AG04450 (cell line): Measurements from ENCODE around the gene DENND4B. TPM values are rescaled to one million over a fixed set of nuclear protein-coding genes. Genes with fewer than 3 reads are reported as not detected.
A peak's percentile ranks its signal among the peaks of the same experiment; 100 is the strongest.

Source experiments
- CTCF ChIA-PET: fragments of 300-600, 350-600 bp; formaldehyde crosslinking; extraction: SDS; loops from one replicate; lab custom pipeline; 2022; ENCODE audit warnings: antibody characterized with exemption, inconsistent platforms; lab: Charles Lee
- POLR2A ChIA-PET: fragments of 350-600 bp; formaldehyde crosslinking; extraction: SDS; loops from one replicate; lab custom pipeline; 2021; ENCODE audit warnings: antibody characterized with exemption, inconsistent platforms; lab: Yijun Ruan, JAX
- DNase-seq: peaks from one replicate; pipeline ENCODE4 v3.0.0-alpha.2; 2011; ENCODE audit warnings: low read depth, low spot score
- H3K27ac ChIP-seq: one replicate; pipeline ENCODE4 v1.5.1; 2012; ENCODE audit warnings: low read depth, low read length, control low read depth
- H3K27me3 ChIP-seq: one replicate; pipeline ENCODE4 v1.6.0; 2012; ENCODE audit warnings: low read length; ENCODE audit not compliant: control insufficient read depth, insufficient read depth
- H3K4me3 ChIP-seq: 2 replicates; pipeline ENCODE4 v1.5.1; 2011; ENCODE audit warnings: mild to moderate bottlenecking, low read depth, low read length, control low read depth
- H3K9me3 ChIP-seq: 2 replicates; pipeline ENCODE4 v1.5.1; 2012; ENCODE audit warnings: low read length; ENCODE audit not compliant: control insufficient read depth, insufficient read depth
- polyA plus RNA-seq: library from polyadenylated mRNA; depleted of rRNA; stranded (reverse); fragments of >200 nt; gene quantifications from 2 replicates; pipeline ENCODE4 v1.2.3, GENCODE V29; 2011
- TF ChIP-seq, protein P1 (sequence below): IDR thresholded peaks from 2 replicates; pipeline ENCODE4 v1.5.1; 2011; ENCODE audit warnings: low read depth, low read length, control low read depth, inconsistent platforms

The DENND4B gene
- polyA plus RNA-seq, 1 experiment, result 10.3 TPM

DNA sequence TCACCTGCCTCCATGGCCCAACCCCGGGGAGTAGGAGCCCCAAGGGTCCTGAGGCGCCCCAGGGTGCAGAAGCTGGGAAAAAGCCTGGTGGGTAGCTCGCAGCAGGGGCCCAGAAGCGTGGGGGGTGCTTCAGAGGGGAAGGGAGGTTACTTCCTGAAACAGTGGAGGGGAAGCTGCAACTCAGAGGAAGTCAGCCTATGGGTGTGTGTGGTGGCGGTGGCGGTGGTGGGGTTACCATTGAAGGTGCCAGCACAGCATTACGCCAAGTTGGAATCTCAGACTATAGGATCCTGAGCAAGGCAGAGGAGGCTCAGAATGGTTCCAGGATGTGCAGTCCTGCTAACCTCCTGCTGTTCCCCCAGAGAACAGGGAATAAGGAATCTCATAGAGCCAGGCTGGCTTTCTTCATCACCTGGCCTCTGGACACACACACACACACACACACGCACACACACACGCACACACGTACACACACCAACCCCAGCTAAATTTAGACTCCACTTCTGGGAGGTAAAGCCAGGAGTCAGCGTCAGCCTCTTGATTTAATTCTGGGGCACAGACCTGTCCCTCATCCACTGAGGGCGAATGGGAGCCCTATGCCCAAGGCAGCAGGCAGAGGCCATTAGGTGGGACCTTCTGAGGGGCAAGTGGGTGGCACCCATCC, 1.3 kb downstream of the DENND4B start:
- POLR2A ChIA-PET, result interaction anchor here (0.8 to 2.6 kb wide), 7 partner anchors 11 to 45 kb away, joined by 3 to 19 read pairs (median 7); partner anchors contain the start of genes CREB3L4, CRTC2, JTB and RPS27
- Histone ChIP-seq H3K27me3 (no peaks in the 10 kb centered on the region), H3K9me3 (no peaks in the 10 kb centered on the region; the same call in 1 of the 2 replicates), H3K4me3 (peak overlapping the region; percentile 86), H3K27ac (peak overlapping the region; percentile 61)
- no peak for DNase-seq
- CTCF ChIA-PET, result interaction anchor here (1.3 to 3.8 kb wide), 3 partner anchors 9 to 147 kb away, joined by 3 to 19 read pairs (median 7); no protein-coding TSS in a partner anchor
- TF ChIP-seq, protein P1, sequence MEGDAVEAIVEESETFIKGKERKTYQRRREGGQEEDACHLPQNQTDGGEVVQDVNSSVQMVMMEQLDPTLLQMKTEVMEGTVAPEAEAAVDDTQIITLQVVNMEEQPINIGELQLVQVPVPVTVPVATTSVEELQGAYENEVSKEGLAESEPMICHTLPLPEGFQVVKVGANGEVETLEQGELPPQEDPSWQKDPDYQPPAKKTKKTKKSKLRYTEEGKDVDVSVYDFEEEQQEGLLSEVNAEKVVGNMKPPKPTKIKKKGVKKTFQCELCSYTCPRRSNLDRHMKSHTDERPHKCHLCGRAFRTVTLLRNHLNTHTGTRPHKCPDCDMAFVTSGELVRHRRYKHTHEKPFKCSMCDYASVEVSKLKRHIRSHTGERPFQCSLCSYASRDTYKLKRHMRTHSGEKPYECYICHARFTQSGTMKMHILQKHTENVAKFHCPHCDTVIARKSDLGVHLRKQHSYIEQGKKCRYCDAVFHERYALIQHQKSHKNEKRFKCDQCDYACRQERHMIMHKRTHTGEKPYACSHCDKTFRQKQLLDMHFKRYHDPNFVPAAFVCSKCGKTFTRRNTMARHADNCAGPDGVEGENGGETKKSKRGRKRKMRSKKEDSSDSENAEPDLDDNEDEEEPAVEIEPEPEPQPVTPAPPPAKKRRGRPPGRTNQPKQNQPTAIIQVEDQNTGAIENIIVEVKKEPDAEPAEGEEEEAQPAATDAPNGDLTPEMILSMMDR, result no peak

DNA sequence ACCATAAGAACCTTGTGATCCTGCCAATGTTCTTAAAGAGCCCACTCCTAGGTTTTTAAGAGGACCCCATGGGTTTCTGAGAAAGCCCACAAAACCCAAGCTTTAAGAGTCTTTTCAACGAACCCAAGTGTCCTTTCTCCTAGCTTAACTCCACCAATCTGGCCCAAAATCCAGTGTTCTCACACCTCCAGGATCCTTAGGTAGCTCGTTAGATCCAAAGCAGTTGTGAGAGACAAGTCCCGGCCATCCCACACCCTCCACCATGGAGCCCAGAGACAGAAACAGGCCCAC, 1.7 kb downstream of the DENND4B start:
- no peaks in the 10 kb centered on the region for H3K27me3 ChIP-seq
- TF ChIP-seq, protein P1, result no peak
- peak overlapping the region; percentile 86 for H3K4me3 ChIP-seq
- DNase-seq, result no peak
- H3K27ac ChIP-seq, result no peak overlapping the region
- POLR2A ChIA-PET, result interaction anchor here (0.7 to 2.6 kb wide), 3 partner anchors 11 to 46 kb away, joined by 3 to 11 read pairs (median 8); partner anchors contain the start of genes CREB3L4 and RPS27
- no peaks in the 10 kb centered on the region; the same call in 1 of the 2 replicates for H3K9me3 ChIP-seq
- CTCF ChIA-PET, result interaction anchor here (1.3 to 3.8 kb wide), 3 partner anchors 42 to 147 kb away, joined by 3 to 19 read pairs (median 6); partner anchors contain the start of gene RAB13

DNA sequence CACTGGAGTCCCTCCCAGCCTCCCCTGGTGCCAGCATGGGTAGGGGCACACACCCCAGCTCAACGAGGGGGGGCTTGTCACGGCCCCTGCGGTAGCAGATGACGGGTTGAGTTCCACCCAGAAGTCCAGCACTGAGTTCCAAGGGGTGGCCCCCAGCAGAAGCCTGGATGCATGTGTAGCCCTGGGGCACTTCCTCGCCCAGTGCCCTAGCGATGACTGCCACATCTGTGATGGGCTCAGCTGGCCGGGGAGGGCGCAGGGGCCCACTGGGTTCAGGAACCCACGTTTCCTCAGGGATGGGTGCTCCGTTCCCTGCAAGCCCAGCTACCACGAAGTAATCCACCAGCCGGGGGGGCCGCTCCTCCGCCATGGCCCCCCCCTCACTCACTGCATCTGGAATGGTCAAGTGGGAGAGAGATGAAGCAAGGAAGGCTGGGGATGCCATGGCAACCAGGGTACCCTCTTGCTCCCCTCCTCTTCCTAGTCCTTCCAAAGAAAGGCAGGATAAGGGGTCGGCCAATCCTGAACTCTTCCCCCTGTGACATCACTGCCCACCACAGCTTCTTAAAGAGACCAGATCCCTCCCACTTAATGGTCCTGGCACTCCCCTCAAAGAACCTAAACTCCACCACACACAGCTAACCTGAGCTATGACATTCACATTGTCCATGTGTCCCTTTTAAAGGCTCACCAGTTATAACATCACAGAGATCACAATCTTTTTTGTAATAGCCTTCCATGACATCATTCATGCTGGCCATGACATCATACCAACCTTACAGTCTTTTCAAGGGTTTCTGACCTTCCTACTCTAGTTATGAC, 2.3 kb downstream of the DENND4B start:
- POLR2A ChIA-PET, result interaction anchor here (0.7 to 2.6 kb wide), 6 partner anchors 12 to 217 kb away, joined by 3 to 11 read pairs (median 6); partner anchors contain the start of genes CREB3L4, RPS27 and SLC39A1
- no peaks in the 10 kb centered on the region; the same call in 1 of the 2 replicates for H3K9me3 ChIP-seq
- H3K27me3 ChIP-seq, result no peaks in the 10 kb centered on the region
- no peak overlapping the region for H3K27ac ChIP-seq
- no peak overlapping the region for H3K4me3 ChIP-seq
- no peak for DNase-seq
- CTCF ChIA-PET, result interaction anchor here (1.3 to 3.8 kb wide), 3 partner anchors 42 to 146 kb away, joined by 3 to 19 read pairs (median 6); partner anchors contain the start of gene RAB13
- TF ChIP-seq, protein P1, result no peak

DNA sequence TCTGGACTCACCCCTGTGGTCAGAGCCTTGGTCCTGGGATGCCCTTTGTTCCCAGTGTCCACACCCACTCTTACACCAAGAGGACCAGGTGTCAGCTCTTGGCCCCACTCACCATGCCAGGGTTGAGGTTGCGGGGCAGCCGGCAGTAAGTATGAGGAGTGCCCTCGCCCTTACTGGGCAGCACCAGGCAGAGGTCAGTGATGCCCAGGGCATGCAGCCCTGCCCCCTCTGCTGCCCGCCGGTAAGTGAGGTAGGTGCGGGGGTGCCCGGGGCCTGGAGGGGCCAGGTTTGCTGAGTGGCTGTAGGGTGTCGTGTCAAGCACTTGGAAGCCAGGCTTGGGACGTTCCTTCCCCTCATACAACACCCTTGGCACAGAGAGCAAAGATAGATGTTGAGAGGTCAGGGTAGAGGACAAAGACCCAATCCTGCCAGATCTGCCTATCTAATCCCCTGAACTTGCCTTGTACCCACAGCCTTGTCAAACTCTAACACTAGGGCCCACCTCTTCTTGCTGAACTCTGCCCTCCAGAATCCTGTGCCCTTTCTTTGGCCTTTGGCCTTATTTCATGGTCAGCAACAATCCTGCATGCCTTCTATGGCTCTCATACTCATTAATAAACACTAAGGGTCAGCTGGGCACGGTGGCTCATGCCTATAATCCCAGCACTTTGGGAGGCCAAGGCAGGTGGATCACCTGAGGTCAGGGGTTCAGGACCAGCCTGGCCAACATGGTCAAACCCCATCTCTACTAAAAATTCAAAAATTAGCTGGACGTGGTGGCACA, 3.6 kb downstream of the DENND4B start:
- Histone ChIP-seq H3K4me3 (no peak overlapping the region), H3K9me3 (no peaks in the 10 kb centered on the region; the same call in 1 of the 2 replicates), H3K27ac (no peak overlapping the region), H3K27me3 (no peaks in the 10 kb centered on the region)
- TF ChIP-seq, protein P1, result no peak
- POLR2A ChIA-PET, result interaction anchor here (0.7 kb wide), 1 partner anchor 298 kb away, joined by 3 read pairs; no protein-coding TSS in a partner anchor
- DNase-seq, result no peak
- CTCF ChIA-PET, result no interaction called here
